T-helper 2 cell treated with Interferon-gamma antibody and Interleukin-4, amounts not matched to agents 100 ng/mL and 5 ng/mL, for 36 hours (primary cell): ENCODE data around the gene CATSPERZ. TPM values are rescaled to one million over a fixed set of nuclear protein-coding genes. Genes with fewer than 3 reads are reported as not detected.

Experiments used
- intact Hi-C: fragments of 100-400 bp; cut with micrococcal nuclease; formaldehyde crosslinking; loops from one replicate; pipeline ENCODE4 v1.15.1; 2023
- total RNA-seq: library from RNA; stranded (reverse); gene quantifications from 2 replicates; pipeline ENCODE4 v1.2.3, GENCODE V29; 2022

Gene CATSPERZ
- total RNA-seq, result not detected in 2 replicates

- intact Hi-C loops, result loop anchor here (10.0 kb wide), 2 partner anchors 295 to 445 kb away; partner anchors contain the start of gene RASGRP2
Measured at GRCh38 chr11:64299847-64300648, at the start of gene CATSPERZ. CATSPERZ (plus strand) TSS chr11:64300358; CDS start chr11:64300411, 53 bp downstream.

DNA sequence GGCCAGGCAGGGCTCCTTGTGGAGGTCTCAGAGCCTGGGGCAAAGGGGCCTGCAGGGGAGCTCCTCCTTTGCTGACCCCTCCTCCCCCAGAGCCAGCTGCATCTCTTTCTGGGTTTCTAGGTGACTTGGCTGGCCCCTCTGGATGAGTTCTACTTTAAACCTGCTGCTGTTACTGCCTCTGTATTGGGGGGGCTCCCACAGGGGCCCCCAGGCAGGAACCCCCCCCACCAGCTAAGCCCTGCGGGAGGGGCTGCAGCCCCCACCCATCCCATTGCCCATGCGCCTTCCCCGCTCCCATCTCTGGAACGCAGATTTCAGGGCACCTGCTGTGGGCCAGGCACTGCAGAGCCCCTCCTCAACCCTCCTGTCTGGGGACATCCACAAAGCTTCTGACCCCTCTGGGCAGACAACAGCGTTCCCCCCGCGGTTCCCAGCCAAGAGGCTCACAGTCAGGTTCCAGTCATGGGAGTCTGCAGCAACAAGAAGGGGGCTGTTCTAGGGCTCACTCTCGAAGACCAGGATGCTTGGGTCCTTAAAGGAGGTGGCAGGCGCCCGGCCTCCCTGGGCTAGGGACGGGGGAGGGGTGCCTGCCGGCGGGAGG, 49.6 kb upstream of the CATSPERZ start:
- intact Hi-C loops, result loop anchor here (1.0 kb wide), 2 partner anchors 19 to 43 kb away; no protein-coding TSS in a partner anchor

- intact Hi-C loops, result loop anchor here (1.0 kb wide), 2 partner anchors 18 to 44 kb away; no protein-coding TSS in a partner anchor
Measured at GRCh38 chr11:64251016-64251752, 49.0 kb upstream of the CATSPERZ start, which contains the start of gene PLCB3. PLCB3 (plus strand) TSS chr11:64251530; CDS start chr11:64251650, 120 bp downstream.

GRCh38 chr11:64251753-64252002, 48.5 kb upstream of the CATSPERZ start:
- intact Hi-C loops, result loop anchor here (1.0 kb wide), 2 partner anchors 18 to 44 kb away; no protein-coding TSS in a partner anchor

- intact Hi-C loops, result no loop called here
Measured at GRCh38 chr11:64252003-64252872, 47.9 kb upstream of the CATSPERZ start.

GRCh38 chr11:64253043-64253442, 47.1 kb upstream of the CATSPERZ start:
- intact Hi-C loops, result no loop called here

- intact Hi-C loops, result no loop called here
Measured at GRCh38 chr11:64253481-64253880, 46.7 kb upstream of the CATSPERZ start.

DNA sequence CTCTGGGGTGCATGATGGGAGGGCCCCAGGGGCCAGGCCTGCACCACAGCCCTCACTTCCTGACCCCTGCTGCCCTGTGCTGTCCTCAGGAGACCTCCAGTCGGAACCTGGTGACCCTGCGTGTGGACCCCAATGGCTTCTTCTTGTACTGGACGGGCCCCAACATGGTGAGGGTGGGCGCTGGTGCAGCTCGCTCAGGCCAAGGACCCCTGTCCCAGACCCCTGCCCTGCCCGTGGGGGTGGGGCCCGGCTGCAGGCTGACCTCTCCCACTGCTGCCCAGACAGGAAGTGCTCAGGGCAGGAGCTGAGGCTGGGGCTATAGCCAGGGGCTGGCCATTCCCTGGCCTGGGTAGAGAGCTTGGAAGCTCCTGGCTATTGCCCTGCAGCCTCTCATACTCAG, 45.8 kb upstream of the CATSPERZ start:
- intact Hi-C loops, result no loop called here

- intact Hi-C loops, result no loop called here
Measured at GRCh38 chr11:64255135-64256128, 44.7 kb upstream of the CATSPERZ start.

GRCh38 chr11:64256300-64256699, 43.9 kb upstream of the CATSPERZ start:
- intact Hi-C loops, result no loop called here

- intact Hi-C loops, result no loop called here
Measured at GRCh38 chr11:64258356-64258755, 41.8 kb upstream of the CATSPERZ start.

GRCh38 chr11:64258946-64259532, 41.1 kb upstream of the CATSPERZ start:
- intact Hi-C loops, result no loop called here

GRCh38 chr11:64259533-64260067, 40.6 kb upstream of the CATSPERZ start:
- intact Hi-C loops, result no loop called here

- intact Hi-C loops, result no loop called here
Measured at GRCh38 chr11:64260147-64260708, 39.9 kb upstream of the CATSPERZ start.

DNA sequence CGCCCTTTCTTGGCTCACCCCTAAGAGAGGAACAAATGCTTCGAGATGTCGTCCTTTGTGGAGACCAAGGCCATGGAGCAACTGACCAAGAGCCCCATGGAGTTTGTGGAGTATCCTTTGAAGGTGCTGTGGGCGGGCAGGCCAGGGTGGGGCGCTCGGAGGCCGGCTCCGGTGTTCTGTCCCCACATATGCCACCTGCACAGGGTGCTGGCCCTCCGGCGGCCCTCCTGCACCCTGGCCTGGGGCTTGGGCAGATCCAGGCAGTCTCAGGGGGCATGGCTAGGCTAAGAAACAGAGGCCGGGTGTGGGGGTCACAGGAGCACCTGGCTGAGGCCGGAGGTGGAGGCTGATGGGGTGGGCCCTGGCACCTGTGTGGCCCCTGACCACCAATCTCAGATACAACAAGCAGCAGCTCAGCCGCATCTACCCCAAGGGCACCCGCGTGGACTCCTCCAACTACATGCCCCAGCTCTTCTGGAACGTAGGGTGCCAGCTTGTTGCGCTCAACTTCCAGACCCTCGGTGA, 38.5 kb upstream of the CATSPERZ start:
- intact Hi-C loops, result no loop called here

DNA sequence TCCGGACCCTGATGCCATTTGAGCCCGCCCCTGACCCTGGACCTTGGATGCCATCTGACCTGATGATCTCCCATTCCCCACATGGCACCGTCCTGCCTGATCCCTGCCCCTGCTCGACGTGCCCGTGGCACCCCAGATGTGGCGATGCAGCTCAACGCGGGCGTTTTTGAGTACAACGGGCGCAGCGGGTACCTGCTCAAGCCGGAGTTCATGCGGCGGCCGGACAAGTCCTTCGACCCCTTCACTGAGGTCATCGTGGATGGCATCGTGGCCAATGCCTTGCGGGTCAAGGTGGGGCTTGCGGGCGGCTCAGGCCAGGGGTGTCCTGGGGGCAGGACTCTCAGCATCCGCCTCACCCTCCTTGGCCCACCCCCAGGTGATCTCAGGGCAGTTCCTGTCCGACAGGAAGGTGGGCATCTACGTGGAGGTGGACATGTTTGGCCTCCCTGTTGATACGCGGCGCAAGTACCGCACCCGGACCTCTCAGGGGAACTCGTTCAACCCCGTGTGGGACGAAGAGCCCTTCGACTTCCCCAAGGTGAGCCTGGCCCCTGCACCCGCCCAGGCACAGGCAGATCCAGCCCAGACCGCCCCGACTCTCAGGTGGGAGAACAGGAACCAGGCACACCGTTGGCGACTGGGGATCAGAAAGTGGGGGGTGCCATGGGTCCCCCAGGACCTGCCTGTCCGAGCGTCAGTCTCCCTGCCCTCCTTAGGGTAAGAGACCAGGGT, 37.7 kb upstream of the CATSPERZ start:
- intact Hi-C loops, result no loop called here

- intact Hi-C loops, result no loop called here
Measured at GRCh38 chr11:64263021-64263946, 36.9 kb upstream of the CATSPERZ start.
